Hepatocyte (in vitro differentiated cells): ENCODE data around the gene PGP.

Experiments
- EZH2 ChIP-seq: fragments of 200-600 bp; sonication (generic); IDR thresholded peaks from 2 replicates; pipeline ENCODE4 v1.6.1; 2016; ENCODE audit warnings: antibody characterized with exemption, mild to moderate bottlenecking, borderline replicate concordance
- TF ChIP-seq, protein P1 (sequence below): fragments of 200-600 bp; sonication (generic); IDR thresholded peaks from 2 replicates; pipeline ENCODE4 v1.5.1; 2016; ENCODE audit warnings: antibody characterized with exemption, mild to moderate bottlenecking; ENCODE audit not compliant: poor library complexity

DNA sequence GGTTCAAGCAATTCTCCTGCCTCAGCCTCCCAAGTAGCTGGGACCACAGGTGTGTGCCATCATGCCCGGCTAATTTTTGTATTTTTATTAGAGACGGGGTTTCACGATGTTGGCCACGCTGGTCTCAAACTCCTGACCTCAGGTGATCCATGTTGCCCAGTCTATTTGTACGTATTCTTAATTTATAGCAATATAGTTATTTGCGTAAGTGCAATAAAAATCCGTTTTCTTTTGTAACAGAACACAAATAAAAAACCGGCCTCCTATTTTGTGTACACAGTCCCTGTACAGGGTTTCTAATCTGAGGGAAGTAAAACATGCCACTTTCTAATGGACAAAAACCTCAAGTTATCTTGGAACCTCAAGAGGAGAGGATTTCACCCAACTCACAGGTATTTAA, 45.6 kb upstream of the PGP start:
- TF ChIP-seq, protein P1, sequence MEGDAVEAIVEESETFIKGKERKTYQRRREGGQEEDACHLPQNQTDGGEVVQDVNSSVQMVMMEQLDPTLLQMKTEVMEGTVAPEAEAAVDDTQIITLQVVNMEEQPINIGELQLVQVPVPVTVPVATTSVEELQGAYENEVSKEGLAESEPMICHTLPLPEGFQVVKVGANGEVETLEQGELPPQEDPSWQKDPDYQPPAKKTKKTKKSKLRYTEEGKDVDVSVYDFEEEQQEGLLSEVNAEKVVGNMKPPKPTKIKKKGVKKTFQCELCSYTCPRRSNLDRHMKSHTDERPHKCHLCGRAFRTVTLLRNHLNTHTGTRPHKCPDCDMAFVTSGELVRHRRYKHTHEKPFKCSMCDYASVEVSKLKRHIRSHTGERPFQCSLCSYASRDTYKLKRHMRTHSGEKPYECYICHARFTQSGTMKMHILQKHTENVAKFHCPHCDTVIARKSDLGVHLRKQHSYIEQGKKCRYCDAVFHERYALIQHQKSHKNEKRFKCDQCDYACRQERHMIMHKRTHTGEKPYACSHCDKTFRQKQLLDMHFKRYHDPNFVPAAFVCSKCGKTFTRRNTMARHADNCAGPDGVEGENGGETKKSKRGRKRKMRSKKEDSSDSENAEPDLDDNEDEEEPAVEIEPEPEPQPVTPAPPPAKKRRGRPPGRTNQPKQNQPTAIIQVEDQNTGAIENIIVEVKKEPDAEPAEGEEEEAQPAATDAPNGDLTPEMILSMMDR = no peak
- TF ChIP-seq EZH2 = no peak
